Ishikawa (cell line): Measurements from ENCODE around the gene AGTRAP.
A peak's percentile ranks its signal among the peaks of the same experiment; 100 is the strongest.

Experiments
- CEBPB ChIP-seq: IDR thresholded peaks from 2 replicates; pipeline ENCODE4 v1.6.1; 2012
- EGR1 ChIP-seq: IDR thresholded peaks from 2 replicates; pipeline ENCODE4 v1.6.1; 2012
- EP300 ChIP-seq: IDR thresholded peaks from 2 replicates; pipeline ENCODE4 v1.6.1; 2012; ENCODE audit warnings: borderline replicate concordance
- FOXM1 ChIP-seq: IDR thresholded peaks from 2 replicates; pipeline ENCODE4 v1.6.1; 2012; ENCODE audit warnings: low read depth, borderline replicate concordance
- NFIC ChIP-seq: IDR thresholded peaks from 2 replicates; pipeline ENCODE4 v1.6.1; 2012
- RAD21 ChIP-seq: IDR thresholded peaks from 2 replicates; pipeline ENCODE4 v1.6.1; 2012; ENCODE audit warnings: low read depth
- TAF1 ChIP-seq: IDR thresholded peaks from 2 replicates; pipeline ENCODE4 v1.6.1; 2012; ENCODE audit warnings: low read depth, mild to moderate bottlenecking
- TCF12 ChIP-seq: IDR thresholded peaks from 2 replicates; pipeline ENCODE4 v1.6.1; 2012; ENCODE audit warnings: low read depth
- TEAD4 ChIP-seq: IDR thresholded peaks from 2 replicates; pipeline ENCODE4 v1.6.1; 2012
- USF1 ChIP-seq: IDR thresholded peaks from 2 replicates; pipeline ENCODE4 v1.6.1; 2012
- YY1 ChIP-seq: IDR thresholded peaks from 2 replicates; pipeline ENCODE4 v1.6.1; 2012; ENCODE audit warnings: low read depth
- ZBTB7A ChIP-seq: IDR thresholded peaks from 2 replicates; pipeline ENCODE4 v1.6.1; 2012; ENCODE audit warnings: low read depth
- TF ChIP-seq, protein P1 (sequence below): IDR thresholded peaks from 2 replicates; pipeline ENCODE4 v1.6.1; 2012
- TF ChIP-seq, protein P2 (sequence below): IDR thresholded peaks from 2 replicates; pipeline ENCODE4 v1.6.1; 2012; ENCODE audit warnings: low read depth, mild to moderate bottlenecking

GRCh38 chr1:11707621-11708276 is 28.2 kb upstream of the AGTRAP start:
- TF ChIP-seq EP300 (no peak), USF1 (peak; percentile 83), TAF1 (no peak), CEBPB (no peak), YY1 (no peak), TEAD4 (no peak), TCF12 (no peak), FOXM1 (no peak), EGR1 (no peak), NFIC (peak; percentile 75), RAD21 (no peak), ZBTB7A (no peak)
- TF ChIP-seq, protein P1, sequence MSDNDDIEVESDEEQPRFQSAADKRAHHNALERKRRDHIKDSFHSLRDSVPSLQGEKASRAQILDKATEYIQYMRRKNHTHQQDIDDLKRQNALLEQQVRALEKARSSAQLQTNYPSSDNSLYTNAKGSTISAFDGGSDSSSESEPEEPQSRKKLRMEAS, result peak; percentile 61
- TF ChIP-seq, protein P2, sequence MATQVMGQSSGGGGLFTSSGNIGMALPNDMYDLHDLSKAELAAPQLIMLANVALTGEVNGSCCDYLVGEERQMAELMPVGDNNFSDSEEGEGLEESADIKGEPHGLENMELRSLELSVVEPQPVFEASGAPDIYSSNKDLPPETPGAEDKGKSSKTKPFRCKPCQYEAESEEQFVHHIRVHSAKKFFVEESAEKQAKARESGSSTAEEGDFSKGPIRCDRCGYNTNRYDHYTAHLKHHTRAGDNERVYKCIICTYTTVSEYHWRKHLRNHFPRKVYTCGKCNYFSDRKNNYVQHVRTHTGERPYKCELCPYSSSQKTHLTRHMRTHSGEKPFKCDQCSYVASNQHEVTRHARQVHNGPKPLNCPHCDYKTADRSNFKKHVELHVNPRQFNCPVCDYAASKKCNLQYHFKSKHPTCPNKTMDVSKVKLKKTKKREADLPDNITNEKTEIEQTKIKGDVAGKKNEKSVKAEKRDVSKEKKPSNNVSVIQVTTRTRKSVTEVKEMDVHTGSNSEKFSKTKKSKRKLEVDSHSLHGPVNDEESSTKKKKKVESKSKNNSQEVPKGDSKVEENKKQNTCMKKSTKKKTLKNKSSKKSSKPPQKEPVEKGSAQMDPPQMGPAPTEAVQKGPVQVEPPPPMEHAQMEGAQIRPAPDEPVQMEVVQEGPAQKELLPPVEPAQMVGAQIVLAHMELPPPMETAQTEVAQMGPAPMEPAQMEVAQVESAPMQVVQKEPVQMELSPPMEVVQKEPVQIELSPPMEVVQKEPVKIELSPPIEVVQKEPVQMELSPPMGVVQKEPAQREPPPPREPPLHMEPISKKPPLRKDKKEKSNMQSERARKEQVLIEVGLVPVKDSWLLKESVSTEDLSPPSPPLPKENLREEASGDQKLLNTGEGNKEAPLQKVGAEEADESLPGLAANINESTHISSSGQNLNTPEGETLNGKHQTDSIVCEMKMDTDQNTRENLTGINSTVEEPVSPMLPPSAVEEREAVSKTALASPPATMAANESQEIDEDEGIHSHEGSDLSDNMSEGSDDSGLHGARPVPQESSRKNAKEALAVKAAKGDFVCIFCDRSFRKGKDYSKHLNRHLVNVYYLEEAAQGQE, result no peak
